GM12878 (cell line): Measurements from ENCODE around the gene TRIM63. TPM values are rescaled to one million over a fixed set of nuclear protein-coding genes. Genes with fewer than 3 reads are reported as not detected.

Experiments used
- ATAC-seq: fragments of 200-7000 bp; cut with Tn5 transposase; 3 replicates; pipeline ENCODE4 v1.9.1; 2020; ENCODE audit warnings: mild to moderate bottlenecking, moderate library complexity
- BruUV-seq: library from RNA; stranded (reverse); fragments of 400-500 nt; replicated peaks from 2 replicates; lab custom pipeline; 2021; lab: Mats Ljungman, UMichigan
- CTCF ChIA-PET: fragments of 300-600 bp; sonication (Branson Sonifier 250); formaldehyde crosslinking; extraction: SDS; loops from one replicate; lab custom pipeline; 2021; ENCODE audit warnings: inconsistent platforms; lab: Yijun Ruan, JAX
- POLR2A ChIA-PET: fragments of 350-600 bp; formaldehyde crosslinking; extraction: SDS; loops from one replicate; lab custom pipeline; 2021; ENCODE audit warnings: inconsistent platforms; lab: Charles Lee
- RAD21 ChIA-PET: fragments of 300-600 bp; sonication (Branson Sonifier 250); formaldehyde crosslinking; loops from one replicate; lab custom pipeline; 2023; ENCODE audit warnings: antibody characterized with exemption; ENCODE audit not compliant: unreplicated experiment; lab: Charles Lee
- SMC1A ChIA-PET: fragments of 300-600 bp; sonication (Branson Sonifier 250); formaldehyde crosslinking; loops from one replicate; lab custom pipeline; 2023; ENCODE audit not compliant: unreplicated experiment, uncharacterized antibody; lab: Charles Lee
- DNase-seq: peaks from one replicate; pipeline ENCODE4 v3.0.0-alpha.2; 2011; ENCODE audit warnings: low read depth, low spot score
- FAIRE-seq: peaks from 3 replicates; lab custom pipeline; 2011; peaks lifted over from hg19 to GRCh38; lab: Jason Lieb, UNC
- H2AFZ ChIP-seq: 2 replicates; pipeline ENCODE4 v1.6.0; 2011; ENCODE audit warnings: low read depth, low read length, control low read depth; ENCODE audit not compliant: control insufficient read depth
- H3K27ac ChIP-seq: 2 replicates; pipeline ENCODE4 v1.5.1; 2011; ENCODE audit warnings: control low read depth; ENCODE audit not compliant: control insufficient read depth, insufficient read depth
- H3K27me3 ChIP-seq, 2 experiments: replicated peaks in 1 of 2; 2 replicates each; pipeline versions ENCODE4 v1.6.0 to v1.6.1; 2011; ENCODE audit warnings: low read length in 1 of 2; ENCODE audit not compliant: control insufficient read depth in 2 of 2, insufficient read depth in 2 of 2
- H3K36me3 ChIP-seq, 2 experiments: 2 replicates each; pipeline ENCODE4 v1.5.1; 2011; ENCODE audit warnings: low read length in 1 of 2; ENCODE audit not compliant: control insufficient read depth in 2 of 2, insufficient read depth in 2 of 2
- H3K4me1 ChIP-seq: 2 replicates; pipeline ENCODE4 v1.6.1; 2011; ENCODE audit warnings: mild to moderate bottlenecking, low read length, moderate library complexity, mixed read lengths; ENCODE audit not compliant: control insufficient read depth, insufficient read depth
- H3K4me2 ChIP-seq: 2 replicates; pipeline ENCODE4 v1.6.0; 2011; ENCODE audit warnings: control low read depth; ENCODE audit not compliant: control insufficient read depth, insufficient read depth
- H3K4me3 ChIP-seq: fragments of 200-600 bp; sonication (generic); 2 replicates; pipeline ENCODE4 v1.5.1; 2016
- H3K79me2 ChIP-seq: 2 replicates; pipeline ENCODE4 v1.6.0; 2011; ENCODE audit warnings: low read length; ENCODE audit not compliant: control insufficient read depth, insufficient read depth
- H3K9ac ChIP-seq: 2 replicates; pipeline ENCODE4 v1.8.0; 2011; ENCODE audit warnings: low read length, control low read depth, mixed read lengths; ENCODE audit not compliant: control insufficient read depth, insufficient read depth
- H3K9me3 ChIP-seq: replicated peaks from 3 replicates; pipeline ENCODE4 v1.5.1; 2011; ENCODE audit warnings: mild to moderate bottlenecking, low read length; ENCODE audit not compliant: control insufficient read depth, insufficient read depth
- H4K20me1 ChIP-seq: 2 replicates; pipeline ENCODE4 v1.6.0; 2011; ENCODE audit not compliant: control insufficient read depth, insufficient read depth
- HCFC1 ChIP-seq: fragments of 150-350 bp; IDR thresholded peaks from 2 replicates; pipeline ENCODE4 v1.6.1; 2014; ENCODE audit warnings: low read length
- HDAC6 ChIP-seq: fragments of 200-600 bp; sonication (generic); IDR thresholded peaks from one replicate; pipeline ENCODE4 v1.8.0; 2017; ENCODE audit warnings: antibody characterized with exemption; ENCODE audit not compliant: unreplicated experiment
- MLLT1 ChIP-seq: fragments of 450-650 bp; IDR thresholded peaks from 2 replicates; pipeline ENCODE4 v1.6.1; 2016; ENCODE audit warnings: mild to moderate bottlenecking
- NKRF ChIP-seq: fragments of 450-650 bp; conservative IDR thresholded peaks from 2 replicates; pipeline ENCODE4 v1.6.1; 2017; ENCODE audit warnings: mild to moderate bottlenecking, moderate library complexity
- POLR2AphosphoS2 ChIP-seq: IDR thresholded peaks from 2 replicates; pipeline ENCODE4 v1.6.1; 2011; ENCODE audit warnings: low read depth, mild to moderate bottlenecking, low read length, improper control_type of control experiment, moderate library complexity
- TCF12 ChIP-seq: IDR thresholded peaks from 2 replicates; pipeline ENCODE4 v1.6.1; 2011; ENCODE audit warnings: low read depth, mild to moderate bottlenecking, low read length
- ZZZ3 ChIP-seq: IDR thresholded peaks from 2 replicates; pipeline ENCODE4 v1.6.1; 2011; ENCODE audit warnings: low read depth; ENCODE audit not compliant: control insufficient read depth, insufficient read length
- WGBS: methylation state at CpG from one replicate; pipeline ENCODE4 v1.1.6; 2016; ENCODE audit warnings: low lambda C conversion rate; ENCODE audit not compliant: insufficient replicate concordance, insufficient coverage; ENCODE audit errors: missing lambda C conversion rate; 5-methylcytosine and 5-hydroxymethylcytosine counted together
- in situ Hi-C: fragments of 300-500 bp; cut with MboI; formaldehyde crosslinking; loops from 9 replicates; pipeline ENCODE4 v1.14.3; 2018; ENCODE audit warnings: mixed read lengths
- intact Hi-C: fragments of 100-400 bp; cut with micrococcal nuclease; formaldehyde crosslinking; loops from one replicate; pipeline ENCODE4 v1.14.2; 2022; ENCODE audit not compliant: unreplicated experiment
- polyA plus RNA-seq, 11 experiments: library from polyadenylated mRNA; depleted of rRNA in 4 of 11; unstranded in 6 of 11; stranded (reverse) in 5 of 11; fragments of >200 nt; fragmentation: Nextera tagmentation in 4 of 11; fragmentation: Illumina TruSeq in 1 of 11; extraction: Ambion mirVana in 4 of 11; extraction: Trizol in 1 of 11; gene quantifications; 1 replicate in 1 of 11; 2 replicates in 10 of 11; pipeline versions ENCODE4 v1.2.1 to v1.2.3, GENCODE V29; 2011 to 2016; ENCODE audit warnings: inconsistent platforms in 2 of 11, missing spikeins in 2 of 11, low read depth in 1 of 11
- total RNA-seq, 4 experiments: library from RNA; depleted of rRNA in 3 of 4; stranded (reverse); fragments of >200 nt in 3 of 4; fragmentation: Illumina TruSeq in 1 of 4; extraction: Trizol in 1 of 4; gene quantifications; 2 replicates each; pipeline versions ENCODE4 v1.2.1 to v1.2.3, GENCODE V29; 2013 to 2021
- TF ChIP-seq, protein P1 (sequence below): fragments of 150-350 bp; IDR thresholded peaks from 2 replicates; pipeline ENCODE4 v1.6.1; 2014; ENCODE audit warnings: mild to moderate bottlenecking, low read depth, low read length

TRIM63 gene
- total and polyA plus RNA-seq, 10 of the 15 experiments (the other 5 are each of a cell fraction or from before 2014, with no cell fraction given): not detected

GRCh38 chr1:26079960-26080814 lies 12.8 kb upstream of the TRIM63 start (continued):
- TF ChIP-seq ZZZ3: no peak

DNA sequence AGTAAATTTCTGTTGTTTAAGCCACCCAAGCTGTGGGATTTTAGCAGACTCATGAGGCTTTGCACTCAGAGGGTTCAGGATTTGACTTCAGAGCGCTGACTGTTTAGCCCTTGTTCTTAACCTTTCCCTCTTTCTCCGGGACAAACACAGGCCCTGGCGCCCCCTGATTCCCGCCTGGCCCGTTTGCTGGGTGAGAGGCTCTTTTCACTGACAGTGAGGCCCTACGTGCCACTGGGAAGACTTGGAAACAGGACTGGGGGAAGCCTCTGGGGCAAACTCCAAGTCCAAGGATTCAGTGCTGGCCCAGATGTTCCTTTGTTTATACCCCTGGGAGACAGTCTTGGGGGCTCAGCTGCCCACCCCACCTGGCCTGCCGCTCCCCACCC lies 11.7 kb upstream of the TRIM63 start:
- in situ Hi-C loops: no loop called here
- CTCF ChIA-PET: interaction anchor here (1.2 kb wide), 1 partner anchor 66 kb away, joined by 3 read pairs; no protein-coding TSS in a partner anchor

More for the DNA sequence above, 11.7 kb upstream of the TRIM63 start:
- DNase-seq (no peak), FAIRE-seq (no peak), ATAC-seq (no peak)
- H3K27ac ChIP-seq: no peak overlapping the region
- ChIA-PET RAD21 (no interaction called here), SMC1A (no interaction called here), POLR2A (no interaction called here)
- H3K27me3 ChIP-seq: no peaks in the 10 kb centered on the region; a peak in 2 of 4 replicates
- no peaks in the 10 kb centered on the region for H3K9me3 ChIP-seq
- WGBS: 14% methylated on average over 7 of the region's 7 CpGs
- no peak overlapping the region for H3K9ac ChIP-seq
- H3K36me3 ChIP-seq: no peaks in the 10 kb centered on the region
- TF ChIP-seq NKRF (no peak), HCFC1 (no peak), HDAC6 (no peak), MLLT1 (no peak), TCF12 (no peak), POLR2AphosphoS2 (no peak)
- TF ChIP-seq, protein P1, sequence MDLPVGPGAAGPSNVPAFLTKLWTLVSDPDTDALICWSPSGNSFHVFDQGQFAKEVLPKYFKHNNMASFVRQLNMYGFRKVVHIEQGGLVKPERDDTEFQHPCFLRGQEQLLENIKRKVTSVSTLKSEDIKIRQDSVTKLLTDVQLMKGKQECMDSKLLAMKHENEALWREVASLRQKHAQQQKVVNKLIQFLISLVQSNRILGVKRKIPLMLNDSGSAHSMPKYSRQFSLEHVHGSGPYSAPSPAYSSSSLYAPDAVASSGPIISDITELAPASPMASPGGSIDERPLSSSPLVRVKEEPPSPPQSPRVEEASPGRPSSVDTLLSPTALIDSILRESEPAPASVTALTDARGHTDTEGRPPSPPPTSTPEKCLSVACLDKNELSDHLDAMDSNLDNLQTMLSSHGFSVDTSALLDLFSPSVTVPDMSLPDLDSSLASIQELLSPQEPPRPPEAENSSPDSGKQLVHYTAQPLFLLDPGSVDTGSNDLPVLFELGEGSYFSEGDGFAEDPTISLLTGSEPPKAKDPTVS: no peak
- H3K79me2 ChIP-seq: no peaks in the 10 kb centered on the region
- H4K20me1 ChIP-seq: no peaks in the 10 kb centered on the region
- no peak overlapping the region for H2AFZ ChIP-seq
- H3K4me3 ChIP-seq: no peak overlapping the region
- no TSS peak for BruUV-seq
- no peak overlapping the region for H3K4me2 ChIP-seq
- no peaks in the 10 kb centered on the region for H3K4me1 ChIP-seq
- intact Hi-C loops: no loop called here
